ENCODE results near the gene ZNF337. TPM values are rescaled to one million over a fixed set of nuclear protein-coding genes. Genes with fewer than 3 reads are reported as not detected.

The ZNF337 gene
- total RNA-seq, 1 experiment from 2014 or later = 6.9 TPM

DNA sequence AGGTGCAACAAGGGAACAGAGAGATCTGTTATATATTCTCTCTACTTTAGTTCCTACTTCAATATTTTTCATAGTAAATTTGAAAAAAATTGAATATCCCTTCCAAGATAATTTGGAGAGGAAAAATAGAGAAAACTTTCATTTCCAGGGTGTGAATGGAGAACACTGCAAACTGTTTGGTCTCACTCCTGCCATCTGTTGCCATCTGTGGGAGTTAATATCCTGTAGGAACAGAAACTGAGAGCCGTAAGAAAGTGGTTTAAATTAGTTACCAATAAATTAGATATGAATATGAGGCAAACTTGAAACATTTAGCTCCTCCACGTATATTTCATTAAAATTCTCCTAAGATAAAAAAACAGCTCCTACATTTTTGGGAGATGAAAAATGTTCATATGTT lies 4.2 kb downstream of the ZNF337 start:
- ChIA-PET POLR2A (no interaction called here), CTCF (no interaction called here)
- Mint-ChIP-seq H3K27ac (no peak overlapping the region), H3K4me1 (no peaks in the 10 kb centered on the region; the same call in 1 of the 2 replicates), H3K9me3 (no peaks in the 10 kb centered on the region), H3K27me3 (ENCODE audit: low read depth) (no peaks in the 10 kb centered on the region), H3K4me3 (no peak overlapping the region), H3K36me3 (peaks cover 9% of the 10 kb centered on the region)
- DNase-seq (ENCODE audit: low spot score) (no peak), ATAC-seq (no peak)
- TF ChIP-seq, protein P1, sequence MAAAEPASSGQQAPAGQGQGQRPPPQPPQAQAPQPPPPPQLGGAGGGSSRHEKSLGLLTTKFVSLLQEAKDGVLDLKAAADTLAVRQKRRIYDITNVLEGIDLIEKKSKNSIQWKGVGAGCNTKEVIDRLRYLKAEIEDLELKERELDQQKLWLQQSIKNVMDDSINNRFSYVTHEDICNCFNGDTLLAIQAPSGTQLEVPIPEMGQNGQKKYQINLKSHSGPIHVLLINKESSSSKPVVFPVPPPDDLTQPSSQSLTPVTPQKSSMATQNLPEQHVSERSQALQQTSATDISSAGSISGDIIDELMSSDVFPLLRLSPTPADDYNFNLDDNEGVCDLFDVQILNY (CRISPR knock-in tag; IDR thresholded peaks at IDR 0.05) = no peak
- TF ChIP-seq KAT7 (CRISPR knock-in tag; IDR thresholded peaks at IDR 0.05; ENCODE audit: borderline replicate concordance) (no peak), PRDM15 (CRISPR knock-in tag; IDR thresholded peaks at IDR 0.05) (no peak), PRRX2 (CRISPR knock-in tag; IDR thresholded peaks at IDR 0.05) (no peak), ESRRA (CRISPR knock-in tag; IDR thresholded peaks at IDR 0.05; ENCODE audit: borderline replicate concordance) (no peak)

GRCh38 chr20:25690427-25690826 lies 6.2 kb downstream of the ZNF337 start:
- Mint-ChIP-seq H3K36me3 (peaks cover 9% of the 10 kb centered on the region), H3K27me3 (ENCODE audit: low read depth) (no peaks in the 10 kb centered on the region), H3K4me3 (no peak overlapping the region), H3K9me3 (no peaks in the 10 kb centered on the region), H3K4me1 (no peaks in the 10 kb centered on the region), H3K27ac (no peak overlapping the region)
- POLR2A ChIA-PET = no interaction called here
- CTCF ChIA-PET = interaction anchor here (1.2 kb wide), 1 partner anchor 220 kb away, joined by 3 read pairs; no protein-coding TSS in a partner anchor
- TF ChIP-seq, protein P2, sequence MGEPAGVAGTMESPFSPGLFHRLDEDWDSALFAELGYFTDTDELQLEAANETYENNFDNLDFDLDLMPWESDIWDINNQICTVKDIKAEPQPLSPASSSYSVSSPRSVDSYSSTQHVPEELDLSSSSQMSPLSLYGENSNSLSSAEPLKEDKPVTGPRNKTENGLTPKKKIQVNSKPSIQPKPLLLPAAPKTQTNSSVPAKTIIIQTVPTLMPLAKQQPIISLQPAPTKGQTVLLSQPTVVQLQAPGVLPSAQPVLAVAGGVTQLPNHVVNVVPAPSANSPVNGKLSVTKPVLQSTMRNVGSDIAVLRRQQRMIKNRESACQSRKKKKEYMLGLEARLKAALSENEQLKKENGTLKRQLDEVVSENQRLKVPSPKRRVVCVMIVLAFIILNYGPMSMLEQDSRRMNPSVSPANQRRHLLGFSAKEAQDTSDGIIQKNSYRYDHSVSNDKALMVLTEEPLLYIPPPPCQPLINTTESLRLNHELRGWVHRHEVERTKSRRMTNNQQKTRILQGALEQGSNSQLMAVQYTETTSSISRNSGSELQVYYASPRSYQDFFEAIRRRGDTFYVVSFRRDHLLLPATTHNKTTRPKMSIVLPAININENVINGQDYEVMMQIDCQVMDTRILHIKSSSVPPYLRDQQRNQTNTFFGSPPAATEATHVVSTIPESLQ (CRISPR knock-in tag; IDR thresholded peaks at IDR 0.05) = no peak
- no peak for TF ChIP-seq HMGXB4 (CRISPR knock-in tag; IDR thresholded peaks at IDR 0.05)
- TF ChIP-seq ZNF219 (CRISPR knock-in tag; IDR thresholded peaks at IDR 0.05; ENCODE audit: borderline replicate concordance) = no peak
- no peak for TF ChIP-seq ESRRA (CRISPR knock-in tag; IDR thresholded peaks at IDR 0.05; ENCODE audit: borderline replicate concordance)
- TF ChIP-seq NFE2L1 (CRISPR knock-in tag; IDR thresholded peaks at IDR 0.05) = no peak
- no peak for TF ChIP-seq ZNF671 (CRISPR knock-in tag; IDR thresholded peaks at IDR 0.05)
- no peak for TF ChIP-seq ELF4 (CRISPR knock-in tag; IDR thresholded peaks at IDR 0.05; ENCODE audit: low read depth)
- TF ChIP-seq, protein P3, sequence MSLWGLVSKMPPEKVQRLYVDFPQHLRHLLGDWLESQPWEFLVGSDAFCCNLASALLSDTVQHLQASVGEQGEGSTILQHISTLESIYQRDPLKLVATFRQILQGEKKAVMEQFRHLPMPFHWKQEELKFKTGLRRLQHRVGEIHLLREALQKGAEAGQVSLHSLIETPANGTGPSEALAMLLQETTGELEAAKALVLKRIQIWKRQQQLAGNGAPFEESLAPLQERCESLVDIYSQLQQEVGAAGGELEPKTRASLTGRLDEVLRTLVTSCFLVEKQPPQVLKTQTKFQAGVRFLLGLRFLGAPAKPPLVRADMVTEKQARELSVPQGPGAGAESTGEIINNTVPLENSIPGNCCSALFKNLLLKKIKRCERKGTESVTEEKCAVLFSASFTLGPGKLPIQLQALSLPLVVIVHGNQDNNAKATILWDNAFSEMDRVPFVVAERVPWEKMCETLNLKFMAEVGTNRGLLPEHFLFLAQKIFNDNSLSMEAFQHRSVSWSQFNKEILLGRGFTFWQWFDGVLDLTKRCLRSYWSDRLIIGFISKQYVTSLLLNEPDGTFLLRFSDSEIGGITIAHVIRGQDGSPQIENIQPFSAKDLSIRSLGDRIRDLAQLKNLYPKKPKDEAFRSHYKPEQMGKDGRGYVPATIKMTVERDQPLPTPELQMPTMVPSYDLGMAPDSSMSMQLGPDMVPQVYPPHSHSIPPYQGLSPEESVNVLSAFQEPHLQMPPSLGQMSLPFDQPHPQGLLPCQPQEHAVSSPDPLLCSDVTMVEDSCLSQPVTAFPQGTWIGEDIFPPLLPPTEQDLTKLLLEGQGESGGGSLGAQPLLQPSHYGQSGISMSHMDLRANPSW (CRISPR knock-in tag; conservative IDR thresholded peaks at IDR 0.05; ENCODE audit: low read depth) = no peak
- no peak for TF ChIP-seq USF2 (CRISPR knock-in tag; IDR thresholded peaks at IDR 0.05)
- no peak for TF ChIP-seq ZNF121 (CRISPR knock-in tag; IDR thresholded peaks at IDR 0.05)
- ATAC-seq = no peak
- DNase-seq (ENCODE audit: low spot score) = no peak

Measured in WTC11 (cell line).